Right lobe of liver (tissue), 6 donors: ENCODE measurements around the gene LDLRAD4. TPM values are rescaled to one million over a fixed set of nuclear protein-coding genes. Genes with fewer than 3 reads are reported as not detected.

ENCODE experiments used
- ATAC-seq, 4 donors: fragments of 200-7000 bp; cut with Tn5 transposase; one replicate each; pipeline ENCODE4 v1.9.1; 2020; ENCODE audit warnings: mild to moderate bottlenecking in 4 of 4, moderate library complexity in 4 of 4
- DNase-seq, 3 donors: peaks; one replicate each; pipeline ENCODE4 v3.0.0-alpha.2; 2020
- H3K27ac ChIP-seq, 3 donors: fragments of 200-600 bp; one replicate each; pipeline ENCODE4 v1.8.0; 2022
- H3K27me3 ChIP-seq, 2 donors: fragments of 200-600 bp; one replicate each; pipeline ENCODE4 v1.8.0; 2022
- H3K36me3 ChIP-seq, 4 donors: fragments of 200-600 bp; sonication (generic) in 1 of 4; one replicate each; pipeline versions ENCODE4 v1.5.1 to v1.8.0; 2017 to 2022; ENCODE audit warnings: control low read depth in 1 of 4
- H3K4me1 ChIP-seq, 4 donors: fragments of 200-600 bp; sonication (generic) in 1 of 4; one replicate each; pipeline versions ENCODE4 v1.5.1 to v1.8.0; 2017 to 2022; ENCODE audit warnings: control low read depth in 1 of 4
- H3K4me3 ChIP-seq, 3 donors: fragments of 200-600 bp; one replicate each; pipeline ENCODE4 v1.8.0; 2022
- H3K9me3 ChIP-seq, 4 donors: fragments of 200-600 bp; sonication (generic) in 1 of 4; one replicate each; pipeline versions ENCODE4 v1.5.1 to v1.8.0; 2017 to 2022; ENCODE audit warnings: control low read depth in 1 of 4
- POLR2A ChIP-seq: fragments of 450-650 bp; IDR thresholded peaks from one replicate; pipeline ENCODE4 v1.6.1; 2017; ENCODE audit warnings: antibody characterized with exemption, mild to moderate bottlenecking
- WGBS: methylation state at CpG from one replicate; pipeline ENCODE4 v1.1.6; 2018; ENCODE audit warnings: low coverage, low lambda C conversion rate; ENCODE audit not compliant: insufficient coverage; ENCODE audit errors: missing lambda C conversion rate; 5-methylcytosine and 5-hydroxymethylcytosine counted together
- intact Hi-C, 2 donors: fragments of 100-400 bp; cut with DNase I; formaldehyde crosslinking; loops; one replicate each; pipeline versions ENCODE4 v1.11.2 to v1.14.1; 2022
- total RNA-seq, 6 experiments: library from RNA; depleted of rRNA in 2 of 6; stranded (reverse); fragments of >200 nt in 2 of 6; fragmentation: NEBNext Ultra II Directional in 3 of 6; extraction: Animal tissue kit (Norgen Biotek cat#: 25700) in 3 of 6; gene quantifications; one replicate each; pipeline versions ENCODE4 v1.1.0 to v1.2.4, GENCODE V29; 2016 to 2023
- TF ChIP-seq, protein P1 (sequence below), 4 donors: fragments of 200-600 bp in 3 of 4; fragments of 450-650 bp in 1 of 4; IDR thresholded peaks; one replicate each; pipeline versions ENCODE4 v1.5.1 to v1.8.0; 2016 to 2022; ENCODE audit warnings: antibody characterized with exemption in 4 of 4, mild to moderate bottlenecking in 2 of 4
- donor health status: DM: no; HTN: yes; CAD: no.
- donor health status: DM: no; HTN: no; CAD: no.
- donor health status: DM: no; HTN: no; CAD: no.
- donor health status: DM: no; HTN: yes; CAD: no.
- donor health status: DM: no; HTN: yes; CAD: no.

LDLRAD4 gene
- total RNA-seq, 6 experiments from 2014 or later, result 10.6 to 66.4 (median 18.7) TPM

- no peak overlapping the region for H3K4me3 ChIP-seq
- TF ChIP-seq, protein P1, sequence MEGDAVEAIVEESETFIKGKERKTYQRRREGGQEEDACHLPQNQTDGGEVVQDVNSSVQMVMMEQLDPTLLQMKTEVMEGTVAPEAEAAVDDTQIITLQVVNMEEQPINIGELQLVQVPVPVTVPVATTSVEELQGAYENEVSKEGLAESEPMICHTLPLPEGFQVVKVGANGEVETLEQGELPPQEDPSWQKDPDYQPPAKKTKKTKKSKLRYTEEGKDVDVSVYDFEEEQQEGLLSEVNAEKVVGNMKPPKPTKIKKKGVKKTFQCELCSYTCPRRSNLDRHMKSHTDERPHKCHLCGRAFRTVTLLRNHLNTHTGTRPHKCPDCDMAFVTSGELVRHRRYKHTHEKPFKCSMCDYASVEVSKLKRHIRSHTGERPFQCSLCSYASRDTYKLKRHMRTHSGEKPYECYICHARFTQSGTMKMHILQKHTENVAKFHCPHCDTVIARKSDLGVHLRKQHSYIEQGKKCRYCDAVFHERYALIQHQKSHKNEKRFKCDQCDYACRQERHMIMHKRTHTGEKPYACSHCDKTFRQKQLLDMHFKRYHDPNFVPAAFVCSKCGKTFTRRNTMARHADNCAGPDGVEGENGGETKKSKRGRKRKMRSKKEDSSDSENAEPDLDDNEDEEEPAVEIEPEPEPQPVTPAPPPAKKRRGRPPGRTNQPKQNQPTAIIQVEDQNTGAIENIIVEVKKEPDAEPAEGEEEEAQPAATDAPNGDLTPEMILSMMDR (IDR thresholded peaks at IDR 0.05), result no peak
- TF ChIP-seq POLR2A, result no peak
- peaks cover 0 to 10% (median 3%) of the 10 kb centered on the region in 4 donors for H3K4me1 ChIP-seq
- H3K9me3 ChIP-seq, result no peaks in the 10 kb centered on the region
- no peaks in the 10 kb centered on the region for H3K27me3 ChIP-seq
- ATAC-seq, result no peak
- WGBS, result 57% methylated on average over 1 of the region's 3 CpGs
- DNase-seq, result no peak
- intact Hi-C loops, result no loop called here
- H3K27ac ChIP-seq, result peak overlapping the region in 1 of 3 donors; percentile 76
- H3K36me3 ChIP-seq, result no peaks in the 10 kb centered on the region
Measured at GRCh38 chr18:13428319-13428718, 209.8 kb downstream of the LDLRAD4 start.

DNA sequence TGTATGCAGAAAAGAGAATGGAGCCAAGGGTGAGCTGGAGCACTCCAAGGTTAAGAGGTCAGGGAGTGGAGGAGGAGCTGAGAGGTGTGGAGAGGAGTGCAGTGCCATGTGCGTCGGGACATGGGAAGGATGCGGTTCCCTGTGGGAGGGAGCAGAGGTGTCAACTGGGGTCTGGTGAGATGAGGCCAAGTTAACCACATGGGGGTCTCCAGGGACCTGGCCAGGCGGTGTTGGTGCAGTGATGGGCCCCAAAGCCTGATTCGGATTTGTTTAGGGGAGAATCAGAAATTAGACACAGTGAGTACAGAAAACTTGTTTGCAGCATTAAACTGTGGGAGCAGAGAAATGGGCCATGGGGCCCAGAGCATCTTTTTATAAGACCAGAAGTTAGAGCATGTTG is 210.5 kb downstream of the LDLRAD4 start:
- no peaks in the 10 kb centered on the region for H3K9me3 ChIP-seq
- H3K27ac ChIP-seq, result no peak overlapping the region
- intact Hi-C loops, result no loop called here
- peaks cover 0 to 10% (median 5%) of the 10 kb centered on the region in 4 donors for H3K4me1 ChIP-seq
- 85% methylated on average over 4 of the region's 5 CpGs for WGBS
- DNase-seq (no peak), ATAC-seq (no peak)
- no peaks in the 10 kb centered on the region for H3K36me3 ChIP-seq
- no peaks in the 10 kb centered on the region for H3K27me3 ChIP-seq
- TF ChIP-seq, protein P1 (IDR thresholded peaks at IDR 0.05), result no peak
- no peak for TF ChIP-seq POLR2A
- no peak overlapping the region for H3K4me3 ChIP-seq

DNA sequence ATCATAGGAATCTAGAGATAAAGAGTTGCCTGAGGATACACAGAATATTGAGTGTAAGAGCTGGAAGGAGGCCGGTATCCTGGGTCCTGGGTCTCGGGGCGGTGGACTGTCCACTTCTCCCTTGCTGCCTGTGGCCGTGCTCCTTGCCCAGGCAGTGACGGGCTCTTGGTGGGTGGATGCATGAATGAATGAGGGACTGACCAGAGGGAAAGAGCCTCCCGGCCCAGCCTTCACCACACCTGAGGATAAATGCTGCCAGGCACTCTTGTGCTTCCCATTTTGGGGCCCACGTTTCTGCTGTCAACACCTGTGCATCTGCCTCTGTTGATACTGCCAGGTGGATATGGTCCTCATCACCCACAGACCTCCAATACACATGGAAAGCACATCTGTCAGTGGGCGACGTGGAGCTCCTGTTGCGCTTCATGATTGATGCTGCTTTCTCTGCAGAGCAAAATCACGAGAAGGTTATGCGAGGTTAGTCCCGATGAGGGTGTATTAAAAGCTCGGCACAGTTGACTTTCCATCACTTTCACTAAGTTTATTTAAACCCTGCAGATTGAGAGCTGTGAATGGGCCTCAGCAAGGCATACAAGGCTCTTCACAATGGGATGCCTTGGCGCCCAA is 211.4 kb downstream of the LDLRAD4 start:
- ATAC-seq (no peak), DNase-seq (no peak)
- no peak for TF ChIP-seq POLR2A
- TF ChIP-seq, protein P1 (IDR thresholded peaks at IDR 0.05), result no peak
- no peak overlapping the region for H3K27ac ChIP-seq
- H3K36me3 ChIP-seq, result no peaks in the 10 kb centered on the region
- intact Hi-C loops, result no loop called here
- no peaks in the 10 kb centered on the region for H3K9me3 ChIP-seq
- no peaks in the 10 kb centered on the region for H3K27me3 ChIP-seq
- peaks cover 0 to 17% (median 8%) of the 10 kb centered on the region in 4 donors for H3K4me1 ChIP-seq
- 95% methylated on average over 8 of the region's 15 CpGs for WGBS
- no peak overlapping the region for H3K4me3 ChIP-seq

- H3K27ac ChIP-seq, result no peak overlapping the region
- ATAC-seq, result no peak
- no peak overlapping the region for H3K4me3 ChIP-seq
- DNase-seq, result no peak
- peaks cover 0 to 23% (median 11%) of the 10 kb centered on the region in 4 donors for H3K4me1 ChIP-seq
- no peaks in the 10 kb centered on the region for H3K36me3 ChIP-seq
- WGBS, result 100% methylated on average over 1 of the region's 4 CpGs
- no peaks in the 10 kb centered on the region for H3K27me3 ChIP-seq
- H3K9me3 ChIP-seq, result no peaks in the 10 kb centered on the region
- TF ChIP-seq, protein P1 (IDR thresholded peaks at IDR 0.05), result no peak
- TF ChIP-seq POLR2A, result no peak
- intact Hi-C loops, result no loop called here
Measured at GRCh38 chr18:13430663-13431062, 212.1 kb downstream of the LDLRAD4 start.
